Neural progenitor cell (in vitro differentiated cells): Measurements from ENCODE around the gene SMYD3. TPM values are rescaled to one million over a fixed set of nuclear protein-coding genes. Genes with fewer than 3 reads are reported as not detected.
"Not testable (repeated sequence)": the region's sequence is repeated elsewhere in the genome, so short reads cannot be mapped to it uniquely, and the experiment has no call there.

ENCODE experiments used
- DNase-seq: peaks from one replicate; pipeline ENCODE4 v3.0.0-alpha.2; 2016; ENCODE audit warnings: low spot score
- H2AFZ ChIP-seq: fragments of 200-600 bp; sonication (generic); replicated peaks from 2 replicates; pipeline ENCODE4 v1.6.1; 2016; ENCODE audit warnings: antibody characterized with exemption
- H3F3A ChIP-seq: fragments of 200-600 bp; sonication (generic); 2 replicates; pipeline ENCODE4 v1.6.1; 2016; ENCODE audit warnings: antibody characterized with exemption, low read depth
- H3K27ac ChIP-seq: fragments of 200-600 bp; sonication (generic); 2 replicates; pipeline ENCODE4 v1.5.1; 2016; ENCODE audit warnings: mild to moderate bottlenecking
- H3K27me3 ChIP-seq: fragments of 200-600 bp; sonication (generic); 2 replicates; pipeline ENCODE4 v1.6.1; 2016; ENCODE audit warnings: mild to moderate bottlenecking, moderate library complexity
- H3K36me3 ChIP-seq: fragments of 200-600 bp; sonication (generic); 2 replicates; pipeline ENCODE4 v1.5.1; 2016
- H3K4me1 ChIP-seq: fragments of 200-600 bp; sonication (generic); 2 replicates; pipeline ENCODE4 v1.6.1; 2016; ENCODE audit warnings: mixed run types
- H3K4me2 ChIP-seq: fragments of 200-600 bp; sonication (generic); 2 replicates; pipeline ENCODE4 v1.6.1; 2016
- H3K4me3 ChIP-seq: fragments of 200-600 bp; sonication (generic); 2 replicates; pipeline ENCODE4 v1.5.1; 2016
- H3K79me2 ChIP-seq: fragments of 200-600 bp; sonication (generic); 2 replicates; pipeline ENCODE4 v1.6.1; 2016; ENCODE audit warnings: low read depth
- H3K9ac ChIP-seq: fragments of 200-600 bp; sonication (generic); 2 replicates; pipeline ENCODE4 v1.6.1; 2016
- H3K9me3 ChIP-seq: fragments of 200-600 bp; sonication (generic); 2 replicates; pipeline ENCODE4 v1.5.1; 2016; ENCODE audit warnings: low read depth
- H4K20me1 ChIP-seq: fragments of 200-600 bp; sonication (generic); 2 replicates; pipeline ENCODE4 v1.6.1; 2016; ENCODE audit warnings: low read depth
- H3K27ac Mint-ChIP-seq: 3 replicates; pipeline ENCODE4 v1.8.0; 2021; ENCODE audit warnings: mixed read lengths
- H3K27me3 Mint-ChIP-seq: 2 replicates; pipeline ENCODE4 v1.8.0; 2022; ENCODE audit warnings: low read depth, mild to moderate bottlenecking, inconsistent platforms, moderate library complexity, mixed read lengths; ENCODE audit not compliant: insufficient read depth
- H3K36me3 Mint-ChIP-seq: 3 replicates; pipeline ENCODE4 v1.8.0; 2021; ENCODE audit warnings: mixed read lengths
- H3K4me1 Mint-ChIP-seq: 3 replicates; pipeline ENCODE4 v1.8.0; 2021; ENCODE audit warnings: mixed read lengths
- H3K4me3 Mint-ChIP-seq: 3 replicates; pipeline ENCODE4 v1.8.0; 2021; ENCODE audit warnings: mild to moderate bottlenecking, moderate library complexity, mixed read lengths
- H3K9me3 Mint-ChIP-seq: 3 replicates; pipeline ENCODE4 v1.8.0; 2020; ENCODE audit warnings: mixed read lengths
- CTCF ChIP-seq: fragments of 200-600 bp; sonication (generic); IDR thresholded peaks from 2 replicates; pipeline ENCODE4 v1.5.1; 2017; ENCODE audit warnings: antibody characterized with exemption, mild to moderate bottlenecking
- EZH2 ChIP-seq: fragments of 200-600 bp; sonication (generic); IDR thresholded peaks from 2 replicates; pipeline ENCODE4 v1.6.1; 2017; ENCODE audit warnings: antibody characterized with exemption, mild to moderate bottlenecking, moderate library complexity
- EZH2phosphoT487 ChIP-seq: fragments of 200-600 bp; sonication (generic); IDR thresholded peaks from 2 replicates; pipeline ENCODE4 v1.6.1; 2017; ENCODE audit warnings: antibody characterized with exemption
- total RNA-seq: library from RNA; depleted of rRNA; stranded (reverse); fragments of >200 nt; gene quantifications from 2 replicates; pipeline ENCODE4 v1.2.3, GENCODE V29; 2015; ENCODE audit warnings: low replicate concordance

Gene SMYD3
- total RNA-seq, 1 donor from 2014 or later: 43.2 TPM

- H3K9me3 Mint-ChIP-seq: no peaks in the 10 kb centered on the region
- H3K4me1 Mint-ChIP-seq: peaks cover 36% of the 10 kb centered on the region
- Histone ChIP-seq H3K27ac (no peak overlapping the region), H2AFZ (no peak overlapping the region), H4K20me1 (no peaks in the 10 kb centered on the region), H3K79me2 (no peaks in the 10 kb centered on the region), H3F3A (no peaks in the 10 kb centered on the region), H3K9me3 (no peaks in the 10 kb centered on the region), H3K9ac (no peak overlapping the region), H3K36me3 (no peaks in the 10 kb centered on the region), H3K4me2 (no peak overlapping the region), H3K27me3 (no peaks in the 10 kb centered on the region), H3K4me1 (peaks cover 30% of the 10 kb centered on the region), H3K4me3 (no peak overlapping the region)
- DNase-seq: no peak
- no peak for TF ChIP-seq EZH2phosphoT487
- TF ChIP-seq CTCF: no peak
- TF ChIP-seq EZH2: no peak
- H3K4me3 Mint-ChIP-seq: no peak overlapping the region
- H3K36me3 Mint-ChIP-seq: no peaks in the 10 kb centered on the region
- peaks cover 3% of the 10 kb centered on the region for H3K27me3 Mint-ChIP-seq
- H3K27ac Mint-ChIP-seq: peak overlapping the region; percentile 6
Measured at GRCh38 chr1:246072456-246072955, 434.6 kb downstream of the SMYD3 start.

GRCh38 chr1:246071981-246072380, 435.1 kb downstream of the SMYD3 start:
- H2AFZ ChIP-seq, H3K4me2 ChIP-seq, H3K9me3 Mint-ChIP-seq, DNase-seq, H3K36me3 ChIP-seq, H3K9me3 ChIP-seq, H3K4me3 Mint-ChIP-seq, H3K27me3 Mint-ChIP-seq, H3K79me2 ChIP-seq, H3K27me3 ChIP-seq, H3K4me3 ChIP-seq, H3K27ac ChIP-seq, H4K20me1 ChIP-seq, H3F3A ChIP-seq, H3K9ac ChIP-seq, H3K36me3 Mint-ChIP-seq: not testable (repeated sequence)
- peaks cover 35% of the 10 kb centered on the region for H3K4me1 ChIP-seq
- Mint-ChIP-seq H3K4me1 (peaks cover 40% of the 10 kb centered on the region), H3K27ac (peak overlapping the region; percentile 6)

GRCh38 chr1:246071561-246071960, 435.5 kb downstream of the SMYD3 start:
- H3K9ac ChIP-seq, H3K27me3 Mint-ChIP-seq, H3K4me2 ChIP-seq: not testable (repeated sequence)

GRCh38 chr1:246069581-246069980, 437.5 kb downstream of the SMYD3 start:
- TF ChIP-seq EZH2phosphoT487: no peak
- no peak for TF ChIP-seq CTCF
- no peak for TF ChIP-seq EZH2
- peaks cover 54% of the 10 kb centered on the region for H3K4me1 Mint-ChIP-seq
- no peak overlapping the region for H3K4me2 ChIP-seq

More at GRCh38 chr1:246071561-246071960, 435.5 kb downstream of the SMYD3 start:
- H4K20me1 ChIP-seq, H3K36me3 Mint-ChIP-seq, H3K36me3 ChIP-seq, H3F3A ChIP-seq, H3K4me3 ChIP-seq, H3K27me3 ChIP-seq, H2AFZ ChIP-seq, H3K4me3 Mint-ChIP-seq, DNase-seq, H3K9me3 Mint-ChIP-seq, H3K79me2 ChIP-seq, H3K9me3 ChIP-seq, H3K27ac Mint-ChIP-seq, H3K27ac ChIP-seq: not testable (repeated sequence)
- H3K4me1 Mint-ChIP-seq: peaks cover 45% of the 10 kb centered on the region
- H3K4me1 ChIP-seq: peaks cover 35% of the 10 kb centered on the region

More at GRCh38 chr1:246069581-246069980, 437.5 kb downstream of the SMYD3 start:
- Histone ChIP-seq H3K27me3 (no peaks in the 10 kb centered on the region), H3K27ac (no peak overlapping the region), H3K79me2 (no peaks in the 10 kb centered on the region), H3K4me3 (no peak overlapping the region), H3K9ac (no peak overlapping the region), H3F3A (no peaks in the 10 kb centered on the region), H4K20me1 (peaks cover 4% of the 10 kb centered on the region), H3K4me1 (peaks cover 45% of the 10 kb centered on the region), H3K36me3 (no peaks in the 10 kb centered on the region), H3K9me3 (no peaks in the 10 kb centered on the region), H2AFZ (no peak overlapping the region)
- Mint-ChIP-seq H3K27ac (no peak overlapping the region), H3K27me3 (peaks cover 3% of the 10 kb centered on the region), H3K4me3 (no peak overlapping the region), H3K36me3 (no peaks in the 10 kb centered on the region), H3K9me3 (no peaks in the 10 kb centered on the region)
- DNase-seq: no peak
